Fibroblast of mammary gland (primary cell): Measurements from ENCODE around the gene NLRP3.
A peak's percentile ranks its signal among the peaks of the same experiment; 100 is the strongest.

Source experiments
- DNase-seq: peaks from one replicate; pipeline ENCODE4 v3.0.0-alpha.2; 2010; ENCODE audit warnings: low read depth
- H3K4me3 ChIP-seq: 2 replicates; pipeline ENCODE4 v1.5.1; 2011; ENCODE audit warnings: low read depth, mild to moderate bottlenecking, low read length, moderate library complexity; ENCODE audit not compliant: control insufficient read depth
- TF ChIP-seq, protein P1 (sequence below): conservative IDR thresholded peaks from 2 replicates; pipeline ENCODE4 v1.5.1; 2011; ENCODE audit warnings: low read depth, low read length, inconsistent platforms; ENCODE audit not compliant: control insufficient read depth, insufficient read depth

NLRP3 gene

DNA sequence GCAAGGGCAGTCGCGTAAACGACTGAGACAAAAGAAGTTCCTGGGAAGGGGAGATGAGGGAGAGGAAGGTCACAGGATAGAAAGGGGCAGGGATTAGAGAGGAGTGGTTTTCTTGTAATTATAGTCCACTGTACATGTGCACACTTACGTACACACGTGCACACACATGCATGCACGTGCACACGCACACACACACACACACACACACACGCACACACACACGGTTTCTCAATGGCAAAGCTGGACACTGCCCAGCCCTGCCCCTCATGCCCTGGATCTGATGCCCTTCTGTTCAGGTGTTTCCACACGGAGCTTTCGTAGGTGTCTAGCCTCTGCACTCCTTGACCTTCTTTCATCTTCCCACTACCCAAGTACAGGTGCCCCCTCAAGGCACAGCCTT lies 38.0 kb downstream of the NLRP3 start:
- no peak overlapping the region for H3K4me3 ChIP-seq
- TF ChIP-seq, protein P1, sequence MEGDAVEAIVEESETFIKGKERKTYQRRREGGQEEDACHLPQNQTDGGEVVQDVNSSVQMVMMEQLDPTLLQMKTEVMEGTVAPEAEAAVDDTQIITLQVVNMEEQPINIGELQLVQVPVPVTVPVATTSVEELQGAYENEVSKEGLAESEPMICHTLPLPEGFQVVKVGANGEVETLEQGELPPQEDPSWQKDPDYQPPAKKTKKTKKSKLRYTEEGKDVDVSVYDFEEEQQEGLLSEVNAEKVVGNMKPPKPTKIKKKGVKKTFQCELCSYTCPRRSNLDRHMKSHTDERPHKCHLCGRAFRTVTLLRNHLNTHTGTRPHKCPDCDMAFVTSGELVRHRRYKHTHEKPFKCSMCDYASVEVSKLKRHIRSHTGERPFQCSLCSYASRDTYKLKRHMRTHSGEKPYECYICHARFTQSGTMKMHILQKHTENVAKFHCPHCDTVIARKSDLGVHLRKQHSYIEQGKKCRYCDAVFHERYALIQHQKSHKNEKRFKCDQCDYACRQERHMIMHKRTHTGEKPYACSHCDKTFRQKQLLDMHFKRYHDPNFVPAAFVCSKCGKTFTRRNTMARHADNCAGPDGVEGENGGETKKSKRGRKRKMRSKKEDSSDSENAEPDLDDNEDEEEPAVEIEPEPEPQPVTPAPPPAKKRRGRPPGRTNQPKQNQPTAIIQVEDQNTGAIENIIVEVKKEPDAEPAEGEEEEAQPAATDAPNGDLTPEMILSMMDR = no peak
- DNase-seq = no peak

- no peak overlapping the region for H3K4me3 ChIP-seq
- TF ChIP-seq, protein P1 = no peak
- no peak for DNase-seq
Measured at GRCh38 chr1:247456021-247456420, 40.0 kb downstream of the NLRP3 start.

DNA sequence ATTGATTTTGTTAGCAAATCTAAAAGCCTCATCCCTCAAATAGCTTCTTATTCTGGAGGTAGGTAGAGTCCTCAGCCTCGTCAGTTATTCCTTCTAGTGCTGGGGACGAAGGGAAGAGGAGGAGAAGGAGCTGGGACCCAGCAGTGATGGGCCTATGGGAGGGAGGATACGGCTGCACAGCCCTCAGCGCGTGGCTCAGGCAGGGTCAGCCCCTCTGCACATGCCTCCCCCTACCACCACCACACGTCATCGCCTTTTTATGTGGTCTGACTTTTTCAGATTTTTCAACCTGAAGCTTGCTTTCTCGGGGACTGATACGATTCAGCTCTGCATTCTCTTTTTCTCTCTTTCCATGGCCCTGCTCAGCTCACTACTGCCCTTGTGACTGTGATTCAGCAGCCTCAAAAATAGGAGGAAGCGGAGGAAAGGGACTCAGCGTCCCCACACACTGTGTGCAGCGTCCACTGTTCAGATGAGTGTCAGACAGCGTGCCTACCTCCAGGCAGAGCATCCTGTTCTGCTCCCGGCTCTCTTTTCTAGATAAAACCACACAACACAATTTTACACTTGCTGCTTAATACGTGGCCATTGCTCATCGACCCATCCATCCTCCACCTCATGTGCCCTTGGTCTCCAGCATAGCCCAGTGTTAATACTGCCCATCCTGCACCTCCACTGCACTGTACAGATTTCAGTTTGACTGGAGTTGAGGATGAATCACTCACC lies 41.1 kb downstream of the NLRP3 start:
- DNase-seq = no peak
- no peak overlapping the region for H3K4me3 ChIP-seq
- TF ChIP-seq, protein P1 = no peak

DNA sequence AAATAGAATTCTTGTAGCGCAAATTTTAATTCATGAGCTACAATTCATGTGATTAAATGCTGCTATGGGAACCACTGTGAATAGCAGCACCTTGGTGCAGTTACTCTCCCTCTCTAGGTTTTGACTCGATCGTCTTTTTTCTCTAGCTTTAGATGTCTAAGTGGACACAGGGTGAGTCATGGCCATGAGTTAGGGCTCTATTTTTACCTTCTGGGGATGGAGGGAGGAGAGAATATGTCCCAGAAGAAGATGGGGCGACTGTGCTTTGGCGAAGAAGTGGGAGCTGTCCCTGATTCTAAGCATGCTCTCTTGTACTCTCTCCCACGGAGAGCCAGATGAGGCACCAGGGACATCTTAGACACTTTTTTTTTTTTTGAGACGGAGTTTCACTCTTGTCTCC lies 43.5 kb downstream of the NLRP3 start:
- TF ChIP-seq, protein P1 = no peak
- DNase-seq = peak; percentile 18
- no peak overlapping the region for H3K4me3 ChIP-seq

- no peak for DNase-seq
- TF ChIP-seq, protein P1 = no peak
Measured at GRCh38 chr1:247465796-247466195, 49.8 kb downstream of the NLRP3 start.

DNA sequence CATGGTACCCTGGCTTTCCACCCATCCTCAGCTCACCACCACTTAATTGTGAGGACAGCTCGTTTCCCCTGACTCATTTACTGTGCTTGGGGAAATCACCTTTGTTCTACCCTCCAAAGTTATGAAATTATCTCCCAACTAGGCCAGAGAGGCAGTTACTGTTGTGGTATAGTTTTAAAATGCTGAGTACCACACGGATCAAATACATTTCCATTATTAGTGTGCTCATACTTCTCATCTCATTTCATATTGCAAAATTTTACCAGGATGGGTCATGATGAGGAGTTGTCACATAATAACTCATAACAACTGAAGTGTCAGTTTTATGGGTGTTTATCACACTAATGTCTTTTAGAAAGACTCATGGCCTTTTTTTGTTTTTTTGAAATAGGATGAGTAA lies 51.2 kb downstream of the NLRP3 start:
- TF ChIP-seq, protein P1 = no peak
- no peak overlapping the region for H3K4me3 ChIP-seq
- no peak for DNase-seq

More at GRCh38 chr1:247465796-247466195, 49.8 kb downstream of the NLRP3 start:
- no peak overlapping the region for H3K4me3 ChIP-seq
